ENCODE data around the gene SLC51B.

GRCh38 chr15:65067645-65068402 lies 22.6 kb downstream of the SLC51B start, which contains the start of gene RASL12:
- no peak for TF ChIP-seq REST (IDR thresholded peaks at IDR 0.05; ENCODE audit: low read depth, low read length)
- no peak for TF ChIP-seq CTCF (IDR thresholded peaks at IDR 0.05 in 2 of 3, conservative IDR thresholded peaks at IDR 0.05 in 1 of 3; ENCODE audit: control insufficient read depth in 2 of 3, extremely low read depth in 1 of 3, insufficient read depth in 1 of 3, low read depth in 3 of 3, low read length in 3 of 3)
- no peak for TF ChIP-seq POLR2AphosphoS5 (IDR thresholded peaks at IDR 0.05; ENCODE audit: low read length)
- TF ChIP-seq MAX (IDR thresholded peaks at IDR 0.05; ENCODE audit: low read depth, low read length), result no peak
- no peak for TF ChIP-seq ATF7 (IDR thresholded peaks at IDR 0.05; ENCODE audit: low read depth)
- no peak for TF ChIP-seq RAD51 (IDR thresholded peaks at IDR 0.05)
- TF ChIP-seq EZH2 (IDR thresholded peaks at IDR 0.05; ENCODE audit: borderline replicate concordance, control insufficient read depth, low read depth, low read length), result no peak
- no peak for TF ChIP-seq YY1 (IDR thresholded peaks at IDR 0.05; ENCODE audit: low read depth, low read length)
